AG04449 (cell line): Measurements from ENCODE around the gene CHCHD5.

Experiments used
- CTCF ChIA-PET: fragments of 350-600 bp; formaldehyde crosslinking; extraction: SDS; loops from one replicate; lab custom pipeline; 2021; ENCODE audit warnings: antibody characterized with exemption; lab: Yijun Ruan, JAX
- POLR2A ChIA-PET: fragments of 400-600, 350-600 bp; formaldehyde crosslinking; extraction: SDS; loops from one replicate; lab custom pipeline; 2020; ENCODE audit warnings: antibody characterized with exemption, inconsistent platforms; lab: Yijun Ruan, JAX
- DNase-seq: peaks from one replicate; pipeline ENCODE4 v3.0.0-alpha.2; 2010; ENCODE audit warnings: low read depth, low spot score
- H3K4me3 ChIP-seq: 2 replicates; pipeline ENCODE4 v1.5.1; 2011; ENCODE audit warnings: low read depth, mild to moderate bottlenecking, control low read depth, low read length
- TF ChIP-seq, protein P1 (sequence below): IDR thresholded peaks from one replicate; pipeline ENCODE4 v1.5.1; 2011; ENCODE audit warnings: mild to moderate bottlenecking, moderate library complexity, low read length, control low read depth, inconsistent platforms; ENCODE audit not compliant: insufficient read depth; ENCODE audit errors: missing control alignments

CHCHD5 gene

DNA sequence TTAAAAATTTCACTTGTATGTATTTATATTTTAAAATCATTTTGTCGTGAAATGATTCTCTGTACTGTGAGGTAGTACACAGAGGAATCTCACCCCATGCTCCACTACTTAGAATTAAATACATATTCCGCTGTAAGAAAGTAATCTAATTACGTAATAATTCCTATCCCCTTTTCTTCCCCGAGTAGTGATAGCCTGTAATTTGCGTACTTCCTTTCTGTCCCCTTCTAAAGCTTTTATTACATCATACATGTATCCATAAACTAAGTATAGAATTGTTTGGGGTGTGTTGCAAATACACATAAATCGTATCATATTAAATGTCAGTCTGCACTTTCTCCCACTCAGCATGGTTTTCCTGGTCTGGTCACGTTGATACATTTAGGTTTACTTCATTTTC lies 12.4 kb upstream of the CHCHD5 start:
- CTCF ChIA-PET = interaction anchor here (0.8 to 1.0 kb wide), 2 partner anchors 11 to 26 kb away, joined by 3 read pairs; no protein-coding TSS in a partner anchor
- POLR2A ChIA-PET = interaction anchor here (0.5 kb wide), 1 partner anchor 452 kb away, joined by 3 read pairs; no protein-coding TSS in a partner anchor
- TF ChIP-seq, protein P1, sequence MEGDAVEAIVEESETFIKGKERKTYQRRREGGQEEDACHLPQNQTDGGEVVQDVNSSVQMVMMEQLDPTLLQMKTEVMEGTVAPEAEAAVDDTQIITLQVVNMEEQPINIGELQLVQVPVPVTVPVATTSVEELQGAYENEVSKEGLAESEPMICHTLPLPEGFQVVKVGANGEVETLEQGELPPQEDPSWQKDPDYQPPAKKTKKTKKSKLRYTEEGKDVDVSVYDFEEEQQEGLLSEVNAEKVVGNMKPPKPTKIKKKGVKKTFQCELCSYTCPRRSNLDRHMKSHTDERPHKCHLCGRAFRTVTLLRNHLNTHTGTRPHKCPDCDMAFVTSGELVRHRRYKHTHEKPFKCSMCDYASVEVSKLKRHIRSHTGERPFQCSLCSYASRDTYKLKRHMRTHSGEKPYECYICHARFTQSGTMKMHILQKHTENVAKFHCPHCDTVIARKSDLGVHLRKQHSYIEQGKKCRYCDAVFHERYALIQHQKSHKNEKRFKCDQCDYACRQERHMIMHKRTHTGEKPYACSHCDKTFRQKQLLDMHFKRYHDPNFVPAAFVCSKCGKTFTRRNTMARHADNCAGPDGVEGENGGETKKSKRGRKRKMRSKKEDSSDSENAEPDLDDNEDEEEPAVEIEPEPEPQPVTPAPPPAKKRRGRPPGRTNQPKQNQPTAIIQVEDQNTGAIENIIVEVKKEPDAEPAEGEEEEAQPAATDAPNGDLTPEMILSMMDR = no peak

DNA sequence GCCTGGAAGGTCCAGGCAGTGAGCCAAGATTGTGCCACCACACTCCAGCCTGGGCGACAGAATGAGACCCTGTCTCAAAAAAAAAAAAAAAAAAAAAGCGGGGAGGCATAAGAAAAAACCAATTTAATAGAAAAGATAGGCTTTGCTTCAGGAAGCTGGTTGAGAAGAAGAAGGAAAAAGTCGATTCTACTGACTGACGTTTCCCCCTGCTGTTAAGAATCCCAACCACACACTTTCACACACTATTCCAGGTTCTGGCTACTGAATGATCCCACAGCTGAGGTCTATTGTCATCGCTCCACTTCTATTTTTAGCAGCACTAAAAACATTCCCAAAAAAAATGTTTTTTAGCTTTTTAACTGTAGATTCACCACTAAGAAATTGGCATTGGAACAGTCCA lies 6.7 kb upstream of the CHCHD5 start:
- POLR2A ChIA-PET = interaction anchor here (0.7 kb wide), 1 partner anchor 81 kb away, joined by 3 read pairs; no protein-coding TSS in a partner anchor
- CTCF ChIA-PET = interaction anchor here (0.6 to 2.1 kb wide), 12 partner anchors 10 to 694 kb away, joined by 3 to 9 read pairs (median 4); no protein-coding TSS in a partner anchor
- no peak overlapping the region for H3K4me3 ChIP-seq
- TF ChIP-seq, protein P1 = peak; percentile 27
- DNase-seq = no peak

More for the DNA sequence above, 12.4 kb upstream of the CHCHD5 start:
- no peak overlapping the region for H3K4me3 ChIP-seq
- no peak for DNase-seq

DNA sequence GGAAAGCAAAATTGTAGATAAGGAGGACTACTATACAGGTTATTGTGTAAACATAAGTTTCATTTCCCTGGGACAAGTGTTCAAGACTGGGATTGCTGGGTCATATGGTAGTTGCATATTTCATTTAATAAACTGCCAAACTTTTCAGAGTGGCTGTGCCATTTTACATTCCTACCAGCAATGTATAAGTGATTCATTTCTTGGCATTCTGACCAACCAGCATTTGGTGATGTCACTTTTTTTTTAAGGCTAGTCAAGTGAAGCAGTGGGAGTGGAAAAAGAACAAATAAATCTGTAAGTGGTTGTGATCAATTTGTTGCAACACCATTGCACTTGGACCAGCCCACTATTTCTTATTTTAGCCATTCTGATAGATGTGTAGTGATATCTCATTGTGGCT lies 5.2 kb upstream of the CHCHD5 start:
- POLR2A ChIA-PET = no interaction called here

DNA sequence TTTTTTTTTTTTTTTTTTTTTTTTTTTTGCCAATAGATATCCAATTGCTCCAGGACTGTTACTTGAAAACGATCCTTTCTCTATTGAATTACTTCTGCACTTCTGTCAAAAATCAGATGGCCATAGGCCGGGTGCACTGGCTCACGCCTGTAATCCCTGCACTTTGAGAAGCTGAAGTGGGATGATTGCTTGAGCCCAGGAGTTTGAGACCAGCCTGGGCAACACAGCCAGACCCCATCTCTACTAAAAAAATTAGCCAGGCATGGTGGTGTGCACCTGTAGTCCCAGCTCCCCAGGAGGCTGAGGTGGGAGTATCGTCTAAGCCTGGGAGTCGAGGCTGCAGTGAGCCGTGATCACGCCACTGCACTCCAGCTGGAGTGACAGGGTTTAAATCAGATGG lies 4.3 kb upstream of the CHCHD5 start:
- ChIA-PET CTCF (interaction anchor here (2.0 kb wide), 1 partner anchor 145 kb away, joined by 4 read pairs; no protein-coding TSS in a partner anchor), POLR2A (no interaction called here)
- TF ChIP-seq, protein P1 = no peak

More for the DNA sequence above, 5.2 kb upstream of the CHCHD5 start:
- H3K4me3 ChIP-seq = no peak overlapping the region
- DNase-seq = no peak
- TF ChIP-seq, protein P1 = peak; percentile 15
- CTCF ChIA-PET = interaction anchor here (1.4 kb wide), 1 partner anchor 11 kb away, joined by 3 read pairs; no protein-coding TSS in a partner anchor

DNA sequence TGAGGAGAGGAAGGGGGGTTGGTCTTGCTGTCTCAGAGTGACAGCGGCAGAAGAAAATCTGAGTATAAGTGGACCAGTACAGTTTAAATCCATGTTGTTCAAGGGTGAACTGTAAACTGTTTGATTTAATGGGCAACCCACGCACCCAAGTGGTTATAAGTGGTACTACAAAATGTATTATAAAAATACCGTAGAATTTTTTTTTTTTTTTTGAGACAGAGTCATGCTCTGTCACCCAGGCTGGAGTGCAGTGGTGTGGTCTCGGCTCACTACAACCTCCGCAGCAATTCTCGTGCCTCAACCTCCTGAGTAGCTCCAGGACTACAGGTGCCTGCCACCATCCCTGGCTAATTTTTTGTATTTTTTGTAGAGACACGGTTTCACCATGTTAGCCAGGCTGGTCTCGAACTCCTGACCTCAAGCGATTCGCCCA lies 2.1 kb upstream of the CHCHD5 start:
- ChIA-PET POLR2A (no interaction called here), CTCF (interaction anchor here (0.6 to 8.1 kb wide), 13 partner anchors 9 to 878 kb away, joined by 3 to 116 read pairs (median 5); no protein-coding TSS in a partner anchor)
- TF ChIP-seq, protein P1 = peak; percentile 15
- no peak overlapping the region for H3K4me3 ChIP-seq
- no peak for DNase-seq

More for the DNA sequence above, 4.3 kb upstream of the CHCHD5 start:
- H3K4me3 ChIP-seq = no peak overlapping the region
- no peak for DNase-seq

DNA sequence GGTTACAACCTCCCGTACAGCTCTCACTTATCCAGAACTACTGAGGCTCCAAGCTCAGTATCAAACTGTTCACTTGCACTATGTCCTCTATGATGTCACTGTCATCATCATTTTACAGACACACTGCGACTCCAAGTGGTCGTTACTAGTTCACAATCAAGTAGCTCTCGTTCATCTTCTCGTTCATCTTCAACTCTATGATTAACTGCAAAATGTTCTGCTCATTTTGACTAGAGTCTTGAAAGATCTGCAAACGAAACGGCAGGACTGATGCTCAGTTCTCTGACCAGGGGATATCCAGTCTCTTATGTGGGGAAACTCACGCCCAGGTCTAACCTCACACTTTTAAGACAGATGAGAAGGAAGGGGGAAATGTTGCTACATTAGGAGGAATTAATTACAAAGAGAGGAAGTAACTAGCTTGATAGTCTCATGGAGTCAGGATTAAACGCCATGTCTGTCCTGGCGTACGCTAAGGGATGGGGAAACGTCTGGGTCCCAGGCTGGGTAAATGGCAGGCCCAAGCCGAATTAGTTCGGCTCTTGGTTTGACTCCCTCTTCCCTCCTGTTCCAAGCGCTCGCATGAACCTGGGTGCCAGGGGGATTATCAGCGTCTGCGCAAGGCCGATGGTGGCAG lies 794 bp upstream of the CHCHD5 start:
- no peak for DNase-seq
- CTCF ChIA-PET = interaction anchor here (0.6 to 8.1 kb wide), 18 partner anchors 12 to 787 kb away, joined by 3 to 116 read pairs (median 4); no protein-coding TSS in a partner anchor
- POLR2A ChIA-PET = no interaction called here
- H3K4me3 ChIP-seq = peak overlapping the region; percentile 89
- TF ChIP-seq, protein P1 = no peak
